ENCODE measurements around the gene DNAI1.

The DNAI1 gene

GRCh38 chr9:34456151-34456550 lies 2.5 kb upstream of the DNAI1 start:
- H3K9ac ChIP-seq (ENCODE audit: low read length), result peak overlapping the region; percentile 94
- H4K91ac ChIP-seq (ENCODE audit: low read length), result no peak overlapping the region
- peaks cover 0 to 5% of the 10 kb centered on the region in 2 experiments for H3K27me3 ChIP-seq (ENCODE audit: control insufficient read depth in 1 of 2, insufficient read depth in 1 of 2, low read length in 2 of 2)
- no peak overlapping the region for H3K18ac ChIP-seq (ENCODE audit: low read depth in 1 of 2, low read length in 2 of 2)
- no peak overlapping the region for H3K14ac ChIP-seq (ENCODE audit: low read length in 2 of 2)
- DNase-seq, result no peak
- no peak overlapping the region for H2BK120ac ChIP-seq (ENCODE audit: low read depth, low read length)
- WGBS, result 100% methylated on average over 1 of the region's 1 CpG
- no peak overlapping the region for H3K27ac ChIP-seq (ENCODE audit: low read length, poor library complexity, severe bottlenecking)
- no peak overlapping the region for H3K4ac ChIP-seq (ENCODE audit: low read depth in 1 of 2, low read length in 2 of 2)
- H3K4me2 ChIP-seq (ENCODE audit: low read length, poor library complexity, severe bottlenecking), result no peak overlapping the region
- no peak overlapping the region for H2BK15ac ChIP-seq (ENCODE audit: low read depth, poor library complexity, severe bottlenecking)
- H3K4me1 ChIP-seq (ENCODE audit: control insufficient read depth, insufficient read depth, low read depth, low read length), result peaks cover 15% of the 10 kb centered on the region
- H3K79me1 ChIP-seq (replicated peaks; ENCODE audit: low read length, poor library complexity, severe bottlenecking), result peaks cover 23% of the 10 kb centered on the region
- no peaks in the 10 kb centered on the region for H3K9me3 ChIP-seq (ENCODE audit: control insufficient read depth, low read length)
- H3K23ac ChIP-seq (ENCODE audit: low read length in 2 of 2), result no peak overlapping the region
- H4K8ac ChIP-seq (ENCODE audit: low read length), result no peak overlapping the region
- no peak overlapping the region for H2AK5ac ChIP-seq (ENCODE audit: low read length, severe bottlenecking)
- no peak overlapping the region for H2BK5ac ChIP-seq (ENCODE audit: low read depth, low read length, poor library complexity, severe bottlenecking)
- H2AFZ ChIP-seq (ENCODE audit: low read depth, low read length), result no peak overlapping the region
- no peaks in the 10 kb centered on the region for H3K36me3 ChIP-seq (ENCODE audit: control insufficient read depth in 1 of 2, insufficient read depth in 2 of 2, low read depth in 1 of 2, low read length in 2 of 2)
- no peak overlapping the region for H3K4me3 ChIP-seq (ENCODE audit: insufficient read depth in 1 of 2, low read depth in 1 of 2, low read length in 2 of 2)
- H2BK12ac ChIP-seq (ENCODE audit: low read length in 2 of 2), result no peak overlapping the region

DNA sequence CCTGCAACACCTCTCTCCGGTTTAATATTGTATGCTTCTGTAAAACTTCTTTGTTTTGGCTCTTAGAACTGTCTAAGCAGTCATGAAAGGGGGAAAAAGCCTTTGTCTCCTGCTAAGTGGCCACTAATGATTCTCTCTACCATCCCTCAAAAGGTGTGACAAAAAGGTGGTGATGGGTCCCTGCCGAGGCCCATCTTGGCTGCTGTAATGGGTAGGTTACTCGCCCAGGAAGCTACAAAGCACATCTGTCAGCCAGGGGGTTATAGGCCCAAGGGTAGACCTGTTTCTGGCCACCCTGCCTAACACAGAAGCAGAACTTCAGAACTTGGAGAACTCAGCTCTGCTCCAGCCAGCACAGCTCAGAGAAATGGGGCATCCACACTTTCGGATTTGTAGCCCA lies 1.9 kb upstream of the DNAI1 start:
- Histone ChIP-seq H3K4me1 (ENCODE audit: control insufficient read depth, insufficient read depth, low read depth, low read length) (peaks cover 9% of the 10 kb centered on the region), H4K8ac (ENCODE audit: low read length) (peak overlapping the region; percentile 81), H4K91ac (ENCODE audit: low read length) (no peak overlapping the region), H3K79me1 (replicated peaks; ENCODE audit: low read length, poor library complexity, severe bottlenecking) (peaks cover 22% of the 10 kb centered on the region), H2BK12ac (ENCODE audit: low read length in 2 of 2) (peak overlapping the region in 1 of 2 experiments; percentile 33), H3K36me3 (ENCODE audit: control insufficient read depth in 1 of 2, insufficient read depth in 2 of 2, low read depth in 1 of 2, low read length in 2 of 2) (no peaks in the 10 kb centered on the region), H3K27ac (ENCODE audit: low read length, poor library complexity, severe bottlenecking) (peak overlapping the region; percentile 37), H3K27me3 (ENCODE audit: control insufficient read depth in 1 of 2, insufficient read depth in 1 of 2, low read length in 2 of 2) (peaks cover 0 to 11% of the 10 kb centered on the region in 2 experiments), H2AK5ac (ENCODE audit: low read length, severe bottlenecking) (no peak overlapping the region), H2AFZ (ENCODE audit: low read depth, low read length) (peak overlapping the region; percentile 72), H3K4me3 (ENCODE audit: insufficient read depth in 1 of 2, low read depth in 1 of 2, low read length in 2 of 2) (peak overlapping the region; percentile 83 to 91), H2BK120ac (ENCODE audit: low read depth, low read length) (no peak overlapping the region), H3K14ac (ENCODE audit: low read length in 2 of 2) (peak overlapping the region in 1 of 2 experiments; percentile 72), H3K4me2 (ENCODE audit: low read length, poor library complexity, severe bottlenecking) (peak overlapping the region; percentile 74), H3K9ac (ENCODE audit: low read length) (peak overlapping the region; percentile 94), H3K23ac (ENCODE audit: low read length in 2 of 2) (peak overlapping the region in 1 of 2 experiments; percentile 23), H2BK5ac (ENCODE audit: low read depth, low read length, poor library complexity, severe bottlenecking) (no peak overlapping the region), H3K18ac (ENCODE audit: low read depth in 1 of 2, low read length in 2 of 2) (peak overlapping the region in 1 of 2 experiments; percentile 86), H2BK15ac (ENCODE audit: low read depth, poor library complexity, severe bottlenecking) (no peak overlapping the region), H3K4ac (ENCODE audit: low read depth in 1 of 2, low read length in 2 of 2) (peak overlapping the region; percentile 13 to 35), H3K9me3 (ENCODE audit: control insufficient read depth, low read length) (no peaks in the 10 kb centered on the region)
- no peak for DNase-seq
- WGBS, result 58% methylated on average over 4 of the region's 4 CpGs

DNA sequence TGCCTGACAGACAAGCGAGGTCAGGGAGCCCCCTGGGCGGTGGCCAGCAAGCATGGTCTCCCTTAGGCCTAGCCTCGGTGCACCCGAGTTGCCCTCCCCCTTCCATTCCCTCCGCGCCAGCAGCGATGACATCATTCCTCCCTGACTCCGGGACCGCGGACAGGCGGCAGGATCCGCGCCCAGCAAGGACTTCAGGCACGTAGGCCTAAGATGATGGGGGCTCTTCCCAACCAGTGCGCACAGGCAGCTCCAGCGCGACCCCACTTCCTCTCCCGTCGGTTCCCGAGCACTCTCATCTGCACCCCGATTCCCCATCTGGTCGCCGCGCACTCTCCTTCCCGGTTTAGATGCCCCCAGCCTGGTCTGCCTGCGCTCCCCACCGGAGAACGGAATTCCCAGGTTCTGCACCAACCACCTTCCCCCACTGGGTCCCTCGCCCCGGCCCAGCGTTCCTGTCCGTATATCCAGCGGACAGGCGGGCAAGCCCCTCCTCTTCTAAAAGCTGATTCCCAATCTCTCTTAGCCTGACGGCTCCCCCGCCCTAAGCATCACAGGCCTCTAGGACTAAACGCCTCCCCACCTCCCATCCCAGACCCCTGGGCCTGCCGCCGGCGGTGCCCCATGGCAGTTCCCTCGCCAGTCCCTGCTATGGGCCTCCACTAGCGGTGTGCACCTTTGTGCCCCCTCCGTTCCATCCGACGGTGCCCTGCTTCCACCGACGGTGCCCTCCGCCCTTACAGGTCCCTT lies 1.2 kb upstream of the DNAI1 start:
- peak overlapping the region; percentile 13 for H2BK120ac ChIP-seq (ENCODE audit: low read depth, low read length)
- H3K9ac ChIP-seq (ENCODE audit: low read length), result peak overlapping the region; percentile 94
- peak overlapping the region; percentile 13 to 63 for H3K4ac ChIP-seq (ENCODE audit: low read depth in 1 of 2, low read length in 2 of 2)
- H3K14ac ChIP-seq (ENCODE audit: low read length in 2 of 2), result peak overlapping the region in 1 of 2 experiments; percentile 94
- H3K27ac ChIP-seq (ENCODE audit: low read length, poor library complexity, severe bottlenecking), result peak overlapping the region; percentile 37
- H3K4me2 ChIP-seq (ENCODE audit: low read length, poor library complexity, severe bottlenecking), result peak overlapping the region; percentile 74
- H4K8ac ChIP-seq (ENCODE audit: low read length), result peak overlapping the region; percentile 81
- H2BK5ac ChIP-seq (ENCODE audit: low read depth, low read length, poor library complexity, severe bottlenecking), result no peak overlapping the region
- peak overlapping the region; percentile 57 for H4K91ac ChIP-seq (ENCODE audit: low read length)
- DNase-seq, result peak; percentile 87
- H3K4me1 ChIP-seq (ENCODE audit: control insufficient read depth, insufficient read depth, low read depth, low read length), result peaks cover 9% of the 10 kb centered on the region
- H2BK12ac ChIP-seq (ENCODE audit: low read length in 2 of 2), result peak overlapping the region in 1 of 2 experiments; percentile 47
- H3K9me3 ChIP-seq (ENCODE audit: control insufficient read depth, low read length), result no peaks in the 10 kb centered on the region
- H2AK5ac ChIP-seq (ENCODE audit: low read length, severe bottlenecking), result no peak overlapping the region
- peaks cover 0 to 18% of the 10 kb centered on the region in 2 experiments for H3K27me3 ChIP-seq (ENCODE audit: control insufficient read depth in 1 of 2, insufficient read depth in 1 of 2, low read length in 2 of 2)
- no peak overlapping the region for H2BK15ac ChIP-seq (ENCODE audit: low read depth, poor library complexity, severe bottlenecking)
- H3K23ac ChIP-seq (ENCODE audit: low read length in 2 of 2), result peak overlapping the region in 1 of 2 experiments; percentile 60
- H3K4me3 ChIP-seq (ENCODE audit: insufficient read depth in 1 of 2, low read depth in 1 of 2, low read length in 2 of 2), result peak overlapping the region; percentile 83 to 91
- H2AFZ ChIP-seq (ENCODE audit: low read depth, low read length), result peak overlapping the region; percentile 72
- WGBS, result 1% methylated on average over 48 of the region's 48 CpGs
- H3K18ac ChIP-seq (ENCODE audit: low read depth in 1 of 2, low read length in 2 of 2), result peak overlapping the region; percentile 71 to 86
- peaks cover 19% of the 10 kb centered on the region for H3K79me1 ChIP-seq (replicated peaks; ENCODE audit: low read length, poor library complexity, severe bottlenecking)
- H3K36me3 ChIP-seq (ENCODE audit: control insufficient read depth in 1 of 2, insufficient read depth in 2 of 2, low read depth in 1 of 2, low read length in 2 of 2), result no peaks in the 10 kb centered on the region

DNA sequence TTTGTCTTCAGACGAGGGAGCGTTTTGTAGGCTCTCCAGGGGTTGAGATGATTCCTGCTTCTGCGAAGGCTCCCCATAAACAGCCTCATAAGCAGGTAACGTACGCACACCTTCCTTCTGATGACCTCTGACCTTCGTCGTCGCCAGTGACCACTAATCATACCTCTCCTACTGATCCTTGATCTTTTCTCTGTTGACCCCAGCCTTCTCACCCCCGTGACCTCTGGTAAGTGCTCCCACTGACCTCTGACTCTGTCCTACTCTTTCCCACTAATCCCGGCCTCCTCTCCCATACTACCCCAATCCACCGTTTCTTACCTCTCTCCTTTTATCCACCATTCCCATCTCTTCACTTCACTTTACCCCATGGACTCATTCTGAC lies 345 bp downstream of the DNAI1 start:
- Histone ChIP-seq H2BK120ac (ENCODE audit: low read depth, low read length) (no peak overlapping the region), H2BK15ac (ENCODE audit: low read depth, poor library complexity, severe bottlenecking) (no peak overlapping the region), H3K4me3 (ENCODE audit: insufficient read depth in 1 of 2, low read depth in 1 of 2, low read length in 2 of 2) (peak overlapping the region in 1 of 2 experiments; percentile 91), H2AK5ac (ENCODE audit: low read length, severe bottlenecking) (no peak overlapping the region), H4K91ac (ENCODE audit: low read length) (no peak overlapping the region), H3K27me3 (ENCODE audit: control insufficient read depth in 1 of 2, insufficient read depth in 1 of 2, low read length in 2 of 2) (peaks cover 0 to 25% of the 10 kb centered on the region in 2 experiments), H3K4me2 (ENCODE audit: low read length, poor library complexity, severe bottlenecking) (peak overlapping the region; percentile 44), H2BK12ac (ENCODE audit: low read length in 2 of 2) (no peak overlapping the region), H3K79me1 (replicated peaks; ENCODE audit: low read length, poor library complexity, severe bottlenecking) (peaks cover 11% of the 10 kb centered on the region), H3K36me3 (ENCODE audit: control insufficient read depth in 1 of 2, insufficient read depth in 2 of 2, low read depth in 1 of 2, low read length in 2 of 2) (no peaks in the 10 kb centered on the region), H2AFZ (ENCODE audit: low read depth, low read length) (no peak overlapping the region), H3K23ac (ENCODE audit: low read length in 2 of 2) (no peak overlapping the region), H4K8ac (ENCODE audit: low read length) (peak overlapping the region; percentile 24), H3K4ac (ENCODE audit: low read depth in 1 of 2, low read length in 2 of 2) (no peak overlapping the region), H3K9ac (ENCODE audit: low read length) (peak overlapping the region; percentile 64), H2BK5ac (ENCODE audit: low read depth, low read length, poor library complexity, severe bottlenecking) (no peak overlapping the region), H3K9me3 (ENCODE audit: control insufficient read depth, low read length) (no peaks in the 10 kb centered on the region), H3K18ac (ENCODE audit: low read depth in 1 of 2, low read length in 2 of 2) (no peak overlapping the region), H3K14ac (ENCODE audit: low read length in 2 of 2) (no peak overlapping the region), H3K4me1 (ENCODE audit: control insufficient read depth, insufficient read depth, low read depth, low read length) (peaks cover 9% of the 10 kb centered on the region), H3K27ac (ENCODE audit: low read length, poor library complexity, severe bottlenecking) (no peak overlapping the region)
- no peak for DNase-seq
- WGBS, result 33% methylated on average over 11 of the region's 11 CpGs
